Measurements from ENCODE around the gene CCDC12.

The CCDC12 gene

DNA sequence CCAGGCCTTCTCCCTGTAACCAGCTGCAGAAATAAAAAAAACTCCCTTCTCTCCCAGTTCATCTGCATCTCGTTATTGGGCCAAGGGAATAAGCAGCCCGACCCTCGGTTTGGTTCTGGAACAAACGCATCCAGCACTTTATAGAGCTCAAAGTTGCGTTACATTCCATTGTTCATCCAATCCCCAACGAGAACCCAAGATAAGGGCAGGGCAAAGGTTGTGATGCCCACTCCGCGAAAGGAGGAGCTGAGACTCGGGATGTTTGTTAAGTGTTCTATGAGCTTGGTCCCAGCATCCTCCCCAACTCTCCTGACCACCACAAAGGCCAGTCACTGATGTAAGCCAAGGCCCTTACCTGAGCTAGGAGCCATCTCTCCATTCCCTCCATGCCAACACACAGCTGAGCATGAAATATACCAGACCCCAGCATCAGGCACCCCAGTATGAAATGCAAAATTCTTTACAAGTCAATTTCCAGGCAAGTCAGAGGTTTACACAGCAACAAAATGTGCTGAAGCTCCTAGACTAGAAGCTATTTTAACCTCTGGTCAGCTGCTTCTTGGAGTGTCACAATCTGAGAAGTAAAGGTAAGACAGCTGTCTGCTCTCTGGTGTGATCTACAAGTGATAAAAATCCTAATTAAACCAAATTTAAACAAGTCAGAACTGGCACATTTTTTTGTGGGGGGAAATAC, 17.9 kb downstream of the CCDC12 start:
- in situ Hi-C loops (cut with MboI; ENCODE audit: low sequenced_read_pairs, unreplicated experiment): no loop called here
- no peak for DNase-seq (ENCODE audit: low spot score)

DNA sequence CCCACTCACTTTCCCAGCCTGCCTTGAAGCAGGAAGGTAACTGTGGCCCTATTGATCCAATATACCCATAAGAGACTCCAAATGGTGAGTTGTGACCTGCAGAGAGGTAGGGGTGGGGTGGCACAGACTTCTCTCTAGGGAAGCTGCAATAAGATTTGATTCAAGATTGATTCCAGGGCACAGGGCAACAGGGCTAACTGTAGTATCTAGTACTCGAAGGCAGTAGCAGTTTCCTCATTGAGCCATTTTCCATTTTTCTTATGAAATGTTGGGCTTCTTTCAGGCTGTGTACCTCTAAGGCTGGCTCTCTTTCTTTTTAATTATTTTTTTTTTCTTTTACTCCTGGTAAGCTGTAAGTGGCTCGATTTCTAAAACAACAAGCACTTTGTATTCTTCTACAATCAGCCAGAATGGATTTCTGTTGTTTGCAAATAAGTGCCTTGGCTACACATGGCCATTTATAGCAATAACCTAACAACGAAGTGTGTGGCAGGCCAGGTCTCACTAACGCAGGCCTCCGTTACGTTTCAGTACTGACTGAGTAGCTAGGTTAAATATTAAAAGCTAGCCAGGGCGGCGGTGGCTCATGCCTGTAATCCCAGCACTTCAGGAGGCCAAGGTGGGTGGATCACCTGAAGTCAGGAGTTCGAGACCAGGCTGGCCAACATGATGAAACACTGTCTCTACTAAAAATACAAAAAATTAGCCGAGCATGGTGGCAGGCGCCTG, 19.3 kb downstream of the CCDC12 start:
- in situ Hi-C loops (cut with MboI; ENCODE audit: low sequenced_read_pairs, unreplicated experiment): no loop called here
- TF ChIP-seq, protein P1, sequence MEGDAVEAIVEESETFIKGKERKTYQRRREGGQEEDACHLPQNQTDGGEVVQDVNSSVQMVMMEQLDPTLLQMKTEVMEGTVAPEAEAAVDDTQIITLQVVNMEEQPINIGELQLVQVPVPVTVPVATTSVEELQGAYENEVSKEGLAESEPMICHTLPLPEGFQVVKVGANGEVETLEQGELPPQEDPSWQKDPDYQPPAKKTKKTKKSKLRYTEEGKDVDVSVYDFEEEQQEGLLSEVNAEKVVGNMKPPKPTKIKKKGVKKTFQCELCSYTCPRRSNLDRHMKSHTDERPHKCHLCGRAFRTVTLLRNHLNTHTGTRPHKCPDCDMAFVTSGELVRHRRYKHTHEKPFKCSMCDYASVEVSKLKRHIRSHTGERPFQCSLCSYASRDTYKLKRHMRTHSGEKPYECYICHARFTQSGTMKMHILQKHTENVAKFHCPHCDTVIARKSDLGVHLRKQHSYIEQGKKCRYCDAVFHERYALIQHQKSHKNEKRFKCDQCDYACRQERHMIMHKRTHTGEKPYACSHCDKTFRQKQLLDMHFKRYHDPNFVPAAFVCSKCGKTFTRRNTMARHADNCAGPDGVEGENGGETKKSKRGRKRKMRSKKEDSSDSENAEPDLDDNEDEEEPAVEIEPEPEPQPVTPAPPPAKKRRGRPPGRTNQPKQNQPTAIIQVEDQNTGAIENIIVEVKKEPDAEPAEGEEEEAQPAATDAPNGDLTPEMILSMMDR (IDR thresholded peaks at IDR 0.05; ENCODE audit: borderline replicate concordance, control extremely low read depth, extremely low read depth, insufficient read depth, missing control alignments): no peak
- no peak for DNase-seq (ENCODE audit: low spot score)

More for the DNA sequence above, 17.9 kb downstream of the CCDC12 start:
- TF ChIP-seq, protein P1 (IDR thresholded peaks at IDR 0.05; ENCODE audit: borderline replicate concordance, control extremely low read depth, extremely low read depth, insufficient read depth, missing control alignments): no peak

DNA sequence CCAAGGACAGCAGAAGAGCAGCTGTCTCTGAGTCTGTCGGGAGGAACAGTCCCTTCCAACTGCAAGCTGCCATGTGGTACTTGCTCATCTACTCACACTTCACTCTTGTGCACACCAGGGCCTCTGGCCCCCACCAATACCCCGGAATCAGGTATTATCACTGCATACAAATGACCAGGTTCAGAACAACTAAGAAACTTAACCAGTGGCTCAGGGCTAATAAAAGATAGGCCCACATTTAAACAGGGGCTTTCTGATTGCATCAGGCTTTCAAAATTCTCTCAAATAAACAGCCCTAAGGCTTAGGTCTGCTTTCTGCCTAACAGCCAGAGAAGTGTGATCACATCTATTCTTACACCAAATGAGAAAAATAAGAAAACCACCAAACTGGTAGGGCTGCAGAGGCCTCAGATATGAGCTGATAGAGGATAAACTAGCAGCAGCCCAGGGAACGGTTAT, 20.7 kb downstream of the CCDC12 start:
- in situ Hi-C loops (cut with MboI; ENCODE audit: low sequenced_read_pairs, unreplicated experiment): no loop called here
- no peak for DNase-seq (ENCODE audit: low spot score)
- TF ChIP-seq, protein P1 (IDR thresholded peaks at IDR 0.05; ENCODE audit: borderline replicate concordance, control extremely low read depth, extremely low read depth, insufficient read depth, missing control alignments): no peak

DNA sequence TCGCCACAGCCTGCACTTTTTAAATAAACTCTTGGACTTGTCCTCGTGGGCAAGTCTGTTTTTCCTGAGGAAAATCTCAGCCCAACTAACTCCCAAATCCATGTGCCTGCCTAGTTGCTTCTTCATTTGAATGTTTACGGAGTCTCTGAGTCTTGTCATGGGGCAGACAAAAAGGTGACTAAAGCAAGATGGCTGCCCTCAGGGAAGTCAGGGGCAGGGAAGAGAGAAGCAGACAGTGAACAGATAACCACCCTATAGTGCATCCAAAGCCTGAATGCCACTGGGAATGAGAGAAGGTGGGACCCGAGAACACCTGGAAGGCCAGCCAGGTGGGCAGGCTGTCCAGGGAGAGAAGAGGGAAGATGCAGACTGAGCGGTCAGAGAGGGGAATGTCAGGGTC, 21.4 kb downstream of the CCDC12 start:
- TF ChIP-seq, protein P1 (IDR thresholded peaks at IDR 0.05; ENCODE audit: borderline replicate concordance, control extremely low read depth, extremely low read depth, insufficient read depth, missing control alignments): no peak
- DNase-seq (ENCODE audit: low spot score): no peak

DNA sequence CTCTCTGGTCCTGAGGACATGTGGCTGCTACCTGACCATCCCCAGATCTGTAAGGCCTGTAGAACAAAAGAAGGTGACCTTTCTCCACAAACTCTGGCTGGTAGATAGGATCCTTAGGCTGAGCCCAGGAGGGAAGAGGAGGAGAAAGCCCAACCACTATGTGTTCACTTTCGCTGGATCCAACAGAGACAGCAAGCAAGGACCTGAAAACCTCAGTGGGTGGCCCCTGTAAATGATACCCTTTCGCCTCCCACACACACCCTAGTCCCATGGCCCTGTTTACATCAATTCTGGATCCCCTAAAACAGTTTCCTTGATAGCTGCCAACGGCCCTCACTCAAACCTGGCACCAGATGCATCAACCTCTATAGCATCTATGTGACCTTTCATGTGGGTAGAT, 22.4 kb downstream of the CCDC12 start:
- DNase-seq (ENCODE audit: low spot score): no peak
- in situ Hi-C loops (cut with MboI; ENCODE audit: low sequenced_read_pairs, unreplicated experiment): no loop called here
- TF ChIP-seq, protein P1 (IDR thresholded peaks at IDR 0.05; ENCODE audit: borderline replicate concordance, control extremely low read depth, extremely low read depth, insufficient read depth, missing control alignments): no peak

More for the DNA sequence above, 21.4 kb downstream of the CCDC12 start:
- in situ Hi-C loops (cut with MboI; ENCODE audit: low sequenced_read_pairs, unreplicated experiment): no loop called here

DNA sequence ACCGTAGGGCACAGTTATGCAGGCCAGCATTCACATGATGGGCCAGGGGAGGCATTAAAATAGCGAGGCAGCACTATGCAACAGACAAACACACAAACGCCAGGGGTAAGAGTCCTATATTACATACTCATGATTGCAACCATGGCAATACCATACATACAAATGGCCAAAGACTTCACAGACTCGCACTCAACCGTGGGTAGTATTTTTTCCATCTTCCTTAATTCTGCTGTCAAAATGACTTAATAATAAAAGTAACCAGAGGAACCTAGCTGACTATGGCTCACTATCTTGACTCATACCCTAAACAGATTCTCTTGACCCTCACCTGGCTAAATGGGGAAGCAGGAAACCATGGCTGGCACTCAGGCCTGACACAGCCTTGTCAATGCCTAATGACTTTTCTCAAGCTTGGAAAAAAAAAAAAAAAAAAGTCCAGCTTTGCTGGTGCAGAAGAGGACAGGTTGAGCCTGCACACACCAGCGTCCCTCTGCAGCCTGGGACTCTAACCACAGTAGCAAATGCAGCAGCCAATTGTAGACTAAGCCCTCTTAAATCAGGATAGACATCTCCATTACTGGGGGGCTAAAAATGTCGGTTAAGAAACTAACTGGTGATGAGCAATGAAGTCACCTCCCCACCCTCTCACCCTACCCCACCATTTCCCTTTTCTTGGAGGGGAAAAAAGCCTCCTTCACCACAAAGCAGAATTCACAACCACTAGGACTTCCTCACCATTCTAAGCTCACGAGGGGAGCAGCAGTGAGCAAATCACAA, 23.1 kb downstream of the CCDC12 start:
- no peak for DNase-seq (ENCODE audit: low spot score)
- TF ChIP-seq, protein P1 (IDR thresholded peaks at IDR 0.05; ENCODE audit: borderline replicate concordance, control extremely low read depth, extremely low read depth, insufficient read depth, missing control alignments): no peak
- in situ Hi-C loops (cut with MboI; ENCODE audit: low sequenced_read_pairs, unreplicated experiment): no loop called here

Measured in GM13976 (cell line).